ENCODE results near the gene BSND.

Gene BSND

DNA sequence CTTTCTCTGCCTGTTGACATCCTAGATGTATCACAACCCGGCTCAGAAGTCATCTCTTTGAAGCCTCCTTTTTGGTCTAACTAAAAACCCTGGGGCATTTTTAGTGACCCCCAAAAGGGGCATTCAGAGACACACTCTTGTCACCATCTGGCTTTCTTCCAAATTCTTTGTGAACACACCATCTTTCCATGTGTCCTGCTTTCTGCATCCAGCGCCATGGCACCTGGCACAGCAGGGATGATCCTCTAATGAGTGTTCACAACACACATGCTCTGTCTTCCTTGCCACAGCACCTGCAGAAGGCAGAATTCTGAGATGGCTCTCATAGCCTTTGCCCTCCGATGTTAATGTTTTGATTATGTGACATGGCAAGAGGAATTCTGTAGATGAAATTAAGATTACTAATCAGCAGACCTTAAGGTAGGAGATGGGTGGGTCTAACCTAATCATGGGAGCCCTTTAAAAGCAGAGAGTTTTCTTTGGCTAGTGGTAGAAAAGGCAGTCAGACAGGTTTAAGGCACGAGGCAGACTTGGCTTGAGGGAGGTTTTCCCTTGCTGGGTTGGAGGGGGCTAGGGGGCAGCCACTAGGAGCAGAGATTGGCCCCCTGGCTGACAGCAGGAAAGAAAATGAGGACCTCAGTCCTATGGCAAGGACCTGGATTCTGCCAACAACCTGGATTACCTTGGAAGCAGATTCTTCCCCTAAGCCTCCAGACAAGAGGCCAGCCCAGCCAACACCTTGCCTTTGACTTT lies 23.2 kb upstream of the BSND start:
- no peak for DNase-seq (ENCODE audit: low read depth)

DNA sequence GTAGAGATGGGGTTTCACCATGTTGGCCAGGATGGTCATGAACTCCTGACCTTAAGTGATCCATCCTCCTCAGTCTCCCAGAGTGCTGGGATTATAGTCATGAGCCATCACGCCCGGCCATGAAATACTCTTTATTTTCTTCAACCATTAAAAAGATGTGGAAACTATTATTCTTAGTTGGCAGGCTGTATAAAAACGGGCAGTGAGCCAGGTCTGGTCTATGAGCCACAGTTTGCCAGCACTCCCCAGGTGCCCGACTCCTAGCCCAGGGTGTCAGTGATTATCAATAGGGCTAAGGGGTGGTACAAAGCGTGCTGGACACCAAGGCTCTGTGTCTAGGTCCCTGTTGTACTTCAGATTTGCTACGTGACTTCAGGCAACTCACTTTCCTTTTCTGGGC lies 22.0 kb upstream of the BSND start:
- DNase-seq (ENCODE audit: low read depth) = no peak

DNA sequence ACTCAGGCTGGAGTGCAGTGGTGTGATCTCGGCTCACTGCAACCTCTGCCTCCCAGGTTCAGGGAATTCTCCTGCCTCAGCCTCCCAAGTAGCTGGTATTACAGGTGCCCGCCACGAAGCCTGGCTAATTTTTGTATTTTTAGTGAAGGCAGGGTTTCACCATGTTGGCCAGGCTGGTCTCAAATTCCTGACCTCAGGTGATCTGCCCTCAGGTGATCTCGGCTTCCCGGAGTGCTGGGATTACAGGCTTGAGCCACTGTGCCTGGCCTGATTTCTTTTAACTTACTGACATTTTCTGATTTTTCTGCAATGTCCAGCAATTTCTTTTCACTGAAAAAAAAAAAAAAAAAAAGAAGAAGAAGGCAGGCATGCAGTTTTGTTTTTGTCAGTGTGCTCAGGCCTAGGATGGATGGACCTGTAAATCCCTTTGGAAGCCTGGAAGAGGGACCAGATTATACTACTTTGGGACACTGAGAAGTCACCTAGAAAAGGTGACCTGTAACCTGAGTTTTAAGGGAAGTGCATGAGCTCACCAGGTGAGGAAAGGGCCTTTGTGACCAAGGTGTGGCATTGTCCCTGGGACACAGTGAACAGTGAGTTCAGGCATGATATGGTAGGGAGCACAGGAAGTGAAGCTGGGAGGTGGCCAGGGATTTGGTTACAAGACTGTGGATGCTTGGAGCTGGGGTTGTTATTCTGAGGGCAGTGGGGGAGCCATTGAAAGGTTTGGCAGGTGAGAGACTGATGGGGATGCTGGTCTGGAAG lies 21.0 kb upstream of the BSND start:
- DNase-seq (ENCODE audit: low read depth) = no peak

DNA sequence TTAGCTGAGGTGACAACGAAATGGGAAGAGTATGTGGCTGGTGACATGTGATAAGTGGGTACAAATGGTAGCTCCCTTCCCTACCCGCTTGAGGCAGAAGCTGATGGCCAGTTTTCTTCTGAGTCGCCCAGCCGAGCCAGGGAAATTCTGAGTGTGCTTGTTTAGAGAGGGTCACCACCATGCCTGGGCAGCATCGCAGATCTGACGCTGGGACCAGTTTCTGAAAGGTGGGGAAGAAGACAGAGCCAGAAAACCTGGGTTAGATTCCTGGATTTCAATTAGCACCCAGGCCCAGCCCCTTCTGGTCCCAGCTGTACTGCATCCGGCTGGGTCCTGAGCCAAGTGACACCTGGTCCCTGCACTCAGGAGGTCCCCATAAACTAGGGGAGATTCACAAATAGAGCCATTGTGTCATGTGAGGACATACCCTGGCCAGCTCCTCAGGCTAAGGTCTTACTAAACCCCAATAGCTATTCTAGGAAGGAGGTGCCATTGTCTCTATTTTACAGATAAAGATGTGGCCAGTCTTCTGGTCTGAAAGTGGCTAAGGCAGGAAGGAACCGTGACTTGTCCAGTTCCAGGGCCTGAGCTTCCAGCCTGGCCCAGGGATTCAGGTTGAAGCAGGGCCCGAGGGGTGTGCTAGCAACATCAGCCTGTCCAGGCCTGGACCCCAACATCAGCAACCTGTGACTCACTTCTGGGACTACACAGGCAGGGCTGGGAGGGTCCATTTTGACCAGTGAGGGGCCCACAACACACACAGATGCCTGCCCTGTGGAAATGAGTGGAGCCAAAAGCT lies 20.0 kb upstream of the BSND start:
- no peak for DNase-seq (ENCODE audit: low read depth)

DNA sequence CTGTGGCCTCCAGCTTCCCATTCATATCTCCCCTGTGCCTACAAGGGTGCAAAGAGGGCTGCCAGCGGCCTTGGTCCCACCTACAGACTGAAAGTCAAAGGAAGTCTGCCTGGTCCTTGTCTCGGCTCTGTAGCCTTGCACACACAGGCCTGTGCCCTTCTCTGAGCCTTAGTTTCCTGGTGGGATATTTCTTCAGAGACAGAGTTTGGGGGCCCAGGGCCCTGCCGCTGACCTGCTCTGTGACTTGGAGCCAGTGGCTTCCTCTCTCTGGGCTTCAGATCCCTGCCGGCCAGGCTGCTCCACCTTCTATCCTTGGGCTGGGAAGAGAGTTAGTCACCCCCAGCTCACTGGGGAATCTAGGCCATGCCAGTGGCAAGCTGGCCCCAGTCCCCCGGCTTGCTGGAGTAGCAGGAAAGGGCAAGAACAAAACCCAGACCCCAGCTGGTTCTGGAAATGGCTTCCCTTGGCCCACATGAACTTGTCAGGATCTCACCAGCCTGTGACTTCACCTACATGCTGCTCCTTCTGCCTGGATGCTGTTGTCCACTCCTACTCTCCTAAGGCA lies 19.3 kb upstream of the BSND start:
- DNase-seq (ENCODE audit: low read depth) = no peak

DNA sequence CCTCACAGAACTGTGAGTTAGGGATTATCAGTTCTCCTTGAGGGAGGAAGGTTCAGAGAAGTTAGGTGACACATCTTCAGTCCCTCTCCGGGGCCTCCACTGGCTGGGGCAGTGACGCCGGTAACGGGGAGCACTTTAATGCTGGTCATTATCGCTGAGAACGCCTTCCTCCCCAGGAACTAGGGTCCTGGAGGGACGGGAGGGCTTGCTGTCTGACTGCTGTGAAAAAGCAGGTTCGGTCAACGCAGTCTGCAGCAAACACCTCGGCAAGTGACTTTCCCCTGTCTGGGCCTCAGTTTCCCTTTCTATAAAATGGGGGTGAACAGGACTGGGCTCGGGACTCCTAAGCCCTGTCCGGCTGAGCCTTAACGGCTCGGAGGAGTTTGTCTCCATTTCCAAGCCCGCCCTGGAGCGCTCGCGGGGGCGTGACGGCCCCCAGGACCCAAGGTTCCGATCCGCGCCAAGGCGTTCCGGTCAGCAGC lies 18.6 kb upstream of the BSND start:
- DNase-seq (ENCODE audit: low read depth) = no peak

DNA sequence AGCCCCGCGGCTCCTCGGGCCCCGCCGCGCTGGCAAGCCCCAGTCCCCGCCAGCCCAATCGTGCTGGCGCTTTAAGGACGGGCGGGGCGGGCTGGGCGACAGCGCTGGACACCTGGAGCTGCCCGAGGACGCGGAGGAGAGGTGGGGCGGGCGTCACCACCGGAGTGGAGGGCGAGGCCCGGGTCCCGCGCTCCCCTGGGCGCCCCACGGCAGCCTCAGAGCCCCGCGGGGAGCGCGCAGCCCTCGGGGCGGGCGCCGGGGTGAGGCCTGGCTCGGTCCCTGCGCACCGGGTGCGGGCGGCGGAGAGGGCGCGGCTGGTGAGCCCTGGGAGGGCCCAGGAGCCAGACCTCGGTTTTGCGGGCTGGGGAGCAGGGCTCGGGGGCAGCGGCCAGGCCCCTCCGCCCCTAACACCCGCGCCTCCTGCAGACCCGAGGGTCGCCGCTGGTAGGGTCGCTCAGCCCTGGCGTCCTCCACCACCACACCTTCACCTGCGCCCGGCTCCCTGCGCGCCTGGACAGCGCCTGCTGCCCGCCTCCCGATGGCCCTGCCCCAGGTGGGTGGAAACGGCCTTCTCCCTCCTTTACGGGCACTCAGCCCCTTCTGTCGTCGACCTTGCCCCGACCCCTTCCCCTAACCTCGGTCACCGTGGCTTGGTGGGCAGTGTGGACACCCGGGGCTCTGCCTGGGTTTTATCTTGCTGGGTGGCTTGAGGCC lies 18.0 kb upstream of the BSND start, which contains the start of gene TMEM61:
Gene TMEM61, plus strand, starts transcription at position 101 of the 714 bp plus-strand sequence. Its CDS starts 438 bp downstream, at position 539.
- DNase-seq (ENCODE audit: low read depth) = no peak

DNA sequence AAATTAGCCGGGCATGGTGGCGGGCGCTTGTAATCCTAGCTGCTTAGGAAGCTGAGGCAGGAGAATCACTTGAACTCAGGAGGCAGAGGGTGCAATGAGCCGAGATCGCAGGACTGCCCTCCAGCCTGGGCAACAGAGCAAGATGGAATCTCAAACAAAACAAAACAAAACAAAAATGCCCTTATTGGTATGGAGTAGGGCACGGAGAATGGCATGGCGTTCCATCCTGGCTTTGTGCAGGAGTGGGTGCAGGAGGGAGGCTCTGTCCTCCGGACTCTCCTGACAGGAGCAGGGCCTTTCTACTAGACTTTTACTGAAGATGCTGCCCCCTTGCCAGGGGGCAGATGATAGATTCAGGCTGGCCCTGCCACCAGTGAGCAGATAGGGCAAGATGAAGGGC lies 17.3 kb upstream of the BSND start:
- DNase-seq (ENCODE audit: low read depth) = no peak

DNA sequence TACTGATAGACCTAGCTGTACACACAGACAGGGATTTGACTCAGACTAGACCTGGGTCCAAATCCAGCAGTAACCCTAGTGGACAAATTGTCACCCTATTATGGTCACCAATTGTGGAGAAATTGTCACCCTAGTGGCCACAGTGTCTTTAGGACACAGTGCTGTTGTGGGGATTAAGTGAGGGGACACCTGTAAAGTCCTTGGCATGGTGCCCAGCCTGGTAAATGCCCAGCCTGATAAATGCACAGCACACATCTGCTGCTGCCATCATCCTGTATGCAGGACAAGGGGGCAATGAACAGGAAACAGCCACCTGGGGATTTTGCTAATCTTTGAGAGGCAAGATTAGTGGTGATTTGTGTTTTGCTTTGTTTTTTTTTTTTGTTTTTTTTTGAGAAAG lies 16.0 kb upstream of the BSND start:
- no peak for DNase-seq (ENCODE audit: low read depth)

DNA sequence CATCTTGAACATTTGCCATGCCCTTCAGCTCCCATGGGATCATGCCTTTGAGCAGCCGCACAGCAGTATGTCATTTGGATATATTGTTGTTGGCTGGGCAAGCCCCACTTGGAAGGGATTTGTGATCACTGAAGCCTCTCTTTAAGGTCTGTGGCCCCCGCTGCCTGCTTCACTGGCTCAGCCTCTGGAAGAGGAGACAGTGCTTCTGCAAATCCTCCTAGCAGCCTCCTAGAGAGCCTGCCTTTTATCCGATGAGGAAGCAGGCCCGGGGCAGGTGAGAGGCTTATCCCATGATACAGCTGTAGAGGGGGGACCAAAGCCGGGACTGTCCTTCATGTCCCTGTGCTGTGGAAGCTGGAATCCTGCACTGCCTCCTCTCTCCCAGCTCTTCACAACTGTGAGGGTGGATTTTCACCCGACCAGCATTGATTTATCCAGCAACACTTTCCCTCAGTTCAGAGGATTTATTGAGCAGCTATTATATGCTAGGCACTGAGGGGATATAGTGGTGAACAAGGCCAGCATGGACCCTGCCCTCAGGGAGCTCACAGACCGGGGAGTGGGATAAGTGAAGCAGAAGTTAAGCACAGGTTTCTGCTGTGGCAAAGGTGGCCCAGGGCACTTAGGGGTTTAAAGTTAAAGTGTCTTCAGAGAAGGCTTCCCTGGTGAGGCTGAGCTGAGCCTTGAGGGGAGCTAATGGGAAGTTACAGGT lies 14.4 kb upstream of the BSND start:
- DNase-seq (ENCODE audit: low read depth) = no peak

DNA sequence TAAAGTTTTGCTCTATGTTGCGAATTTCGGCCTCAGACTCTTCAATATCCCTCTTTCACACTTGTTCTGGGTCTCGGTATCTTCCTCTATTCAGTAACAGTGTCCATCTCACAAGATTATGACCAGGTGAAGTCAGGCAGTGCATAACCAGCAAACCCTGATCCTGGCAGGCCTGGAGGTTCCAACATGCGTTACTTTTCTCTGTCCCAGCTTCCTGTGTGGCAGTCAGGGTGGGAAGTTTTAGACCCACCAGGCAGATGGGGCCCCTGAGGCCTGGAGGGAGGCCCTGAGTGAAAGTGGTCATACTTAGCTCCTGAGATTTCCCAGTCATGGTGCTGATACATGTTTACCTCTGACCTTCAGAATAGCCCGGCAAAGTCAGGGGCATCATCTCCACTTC lies 13.2 kb upstream of the BSND start:
- no peak for DNase-seq (ENCODE audit: low read depth)

DNA sequence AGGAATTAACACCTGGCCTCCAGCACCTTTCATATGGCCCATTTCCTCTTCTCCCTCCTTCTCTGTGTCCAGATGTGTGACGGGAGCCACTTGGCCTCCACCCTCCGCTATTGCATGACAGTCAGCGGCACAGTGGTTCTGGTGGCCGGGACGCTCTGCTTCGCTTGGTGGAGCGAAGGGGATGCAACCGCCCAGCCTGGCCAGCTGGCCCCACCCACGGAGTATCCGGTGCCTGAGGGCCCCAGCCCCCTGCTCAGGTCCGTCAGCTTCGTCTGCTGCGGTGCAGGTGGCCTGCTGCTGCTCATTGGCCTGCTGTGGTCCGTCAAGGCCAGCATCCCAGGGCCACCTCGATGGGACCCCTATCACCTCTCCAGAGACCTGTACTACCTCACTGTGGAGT lies 12.7 kb upstream of the BSND start:
- DNase-seq (ENCODE audit: low read depth) = no peak

DNA sequence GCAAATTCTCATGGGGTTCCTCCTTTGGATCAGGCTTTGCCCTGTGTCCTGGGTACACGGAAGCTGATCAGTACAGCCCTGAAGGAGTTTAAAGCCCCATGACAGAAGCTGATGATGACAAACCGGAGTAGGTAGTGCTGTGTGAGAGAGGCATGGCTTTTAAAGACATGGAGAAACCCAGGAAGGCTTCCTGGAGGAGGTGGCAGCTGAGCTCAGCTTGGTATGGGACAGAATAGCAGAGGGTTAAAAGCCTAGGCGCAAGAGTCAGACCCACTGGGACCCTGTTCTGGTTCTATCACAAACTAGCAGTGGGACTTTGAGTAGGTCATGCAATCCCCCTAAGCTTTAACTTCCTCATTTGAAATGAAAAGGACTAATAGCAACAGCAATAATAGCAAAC lies 12.2 kb upstream of the BSND start:
- DNase-seq (ENCODE audit: low read depth) = no peak

DNA sequence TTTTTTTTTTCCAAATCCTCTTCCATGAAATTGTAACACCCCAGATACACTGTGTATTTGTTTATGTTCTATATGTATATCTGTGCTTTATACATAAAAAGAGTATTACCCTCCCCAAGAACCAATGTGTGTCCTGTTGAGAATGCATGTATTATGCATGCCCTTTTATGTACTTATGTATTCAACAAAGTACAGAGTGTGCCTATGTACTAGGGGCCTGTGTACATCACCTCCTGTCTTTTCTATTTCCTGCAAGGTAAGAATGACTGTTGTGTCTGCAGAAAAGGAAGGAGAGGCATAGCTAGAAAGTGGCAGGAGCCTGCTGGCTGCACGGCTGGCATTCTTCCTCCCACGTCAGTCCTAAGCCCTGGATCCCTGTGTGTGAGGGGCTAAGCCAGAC lies 11.3 kb upstream of the BSND start:
- DNase-seq (ENCODE audit: low read depth) = no peak

DNA sequence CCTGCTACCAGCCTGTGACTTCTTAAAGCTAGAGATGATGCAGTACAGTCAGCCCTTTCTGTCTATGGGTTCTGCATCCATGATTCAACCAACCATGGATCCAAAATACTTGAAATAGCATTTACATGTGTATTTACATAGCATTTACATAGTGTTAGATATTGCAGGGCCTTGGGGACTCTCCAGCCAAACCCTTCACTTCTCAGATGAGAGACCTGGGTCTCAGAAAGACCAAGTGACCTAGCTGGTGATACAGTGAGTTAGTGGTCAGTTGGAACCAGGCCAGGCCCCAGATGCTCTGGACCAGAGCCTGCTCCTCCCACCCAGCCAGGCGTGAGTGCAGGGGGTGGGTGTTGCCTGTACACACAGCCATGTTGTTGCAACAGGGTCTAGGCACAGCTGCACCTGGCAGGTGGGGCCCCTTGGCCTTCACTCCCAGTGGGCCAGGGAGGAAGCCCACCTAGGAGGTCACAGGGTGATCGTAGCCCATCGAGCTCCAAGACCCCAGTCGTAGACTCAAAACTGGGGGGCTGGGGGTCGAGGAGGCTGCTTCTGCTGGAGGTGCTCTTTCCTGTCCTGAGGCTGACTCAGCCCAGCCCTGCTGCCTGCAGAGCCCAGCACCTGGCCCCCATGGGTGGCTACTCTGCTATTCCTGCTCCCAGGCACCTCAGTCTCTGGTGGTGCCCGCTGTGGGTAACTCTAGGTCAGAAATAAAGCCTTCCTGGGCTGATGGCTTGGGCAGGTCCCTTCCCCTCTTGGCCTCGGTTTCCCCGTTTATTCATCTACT lies 10.6 kb upstream of the BSND start:
- no peak for DNase-seq (ENCODE audit: low read depth)

DNA sequence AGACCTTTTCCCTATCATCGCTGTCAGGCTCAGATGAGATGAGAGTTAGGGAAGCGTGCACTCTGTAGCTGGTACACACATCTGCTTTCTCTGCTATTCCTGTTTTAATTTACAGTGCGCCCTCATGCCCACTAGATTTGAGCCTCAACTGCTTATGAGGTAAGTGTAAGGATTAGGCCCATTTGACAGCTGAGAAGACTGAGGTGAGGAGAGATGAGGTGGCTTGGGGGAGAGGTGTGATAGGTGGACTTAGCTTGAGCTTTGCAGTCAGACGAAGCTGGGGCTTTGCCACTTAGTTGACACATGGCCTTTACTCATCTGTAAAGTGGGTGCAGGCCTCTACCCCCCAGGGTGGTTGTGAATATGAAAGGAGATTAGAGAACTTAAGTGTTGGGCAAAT lies 9.8 kb upstream of the BSND start:
- DNase-seq (ENCODE audit: low read depth) = no peak

DNA sequence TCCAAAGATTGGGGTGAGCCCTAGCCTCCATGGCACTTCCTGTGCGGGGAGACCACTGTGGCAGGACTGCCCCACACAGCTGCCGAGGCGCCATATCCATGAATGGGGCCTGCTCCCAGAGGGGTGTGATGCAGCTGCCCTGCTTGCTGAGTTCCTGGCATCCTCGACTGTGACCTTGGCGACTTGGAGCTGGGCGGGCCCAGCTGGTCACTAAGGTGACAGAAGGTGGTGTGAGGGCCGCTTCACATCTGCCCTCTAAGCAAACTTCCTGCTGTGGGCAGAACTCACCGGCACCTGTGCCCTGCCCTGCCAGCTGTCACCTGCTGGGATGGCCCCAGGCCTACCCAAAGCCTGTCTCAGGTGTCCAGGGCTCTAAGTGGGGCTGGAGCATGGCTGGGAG lies 9.3 kb upstream of the BSND start:
- no peak for DNase-seq (ENCODE audit: low read depth)

DNA sequence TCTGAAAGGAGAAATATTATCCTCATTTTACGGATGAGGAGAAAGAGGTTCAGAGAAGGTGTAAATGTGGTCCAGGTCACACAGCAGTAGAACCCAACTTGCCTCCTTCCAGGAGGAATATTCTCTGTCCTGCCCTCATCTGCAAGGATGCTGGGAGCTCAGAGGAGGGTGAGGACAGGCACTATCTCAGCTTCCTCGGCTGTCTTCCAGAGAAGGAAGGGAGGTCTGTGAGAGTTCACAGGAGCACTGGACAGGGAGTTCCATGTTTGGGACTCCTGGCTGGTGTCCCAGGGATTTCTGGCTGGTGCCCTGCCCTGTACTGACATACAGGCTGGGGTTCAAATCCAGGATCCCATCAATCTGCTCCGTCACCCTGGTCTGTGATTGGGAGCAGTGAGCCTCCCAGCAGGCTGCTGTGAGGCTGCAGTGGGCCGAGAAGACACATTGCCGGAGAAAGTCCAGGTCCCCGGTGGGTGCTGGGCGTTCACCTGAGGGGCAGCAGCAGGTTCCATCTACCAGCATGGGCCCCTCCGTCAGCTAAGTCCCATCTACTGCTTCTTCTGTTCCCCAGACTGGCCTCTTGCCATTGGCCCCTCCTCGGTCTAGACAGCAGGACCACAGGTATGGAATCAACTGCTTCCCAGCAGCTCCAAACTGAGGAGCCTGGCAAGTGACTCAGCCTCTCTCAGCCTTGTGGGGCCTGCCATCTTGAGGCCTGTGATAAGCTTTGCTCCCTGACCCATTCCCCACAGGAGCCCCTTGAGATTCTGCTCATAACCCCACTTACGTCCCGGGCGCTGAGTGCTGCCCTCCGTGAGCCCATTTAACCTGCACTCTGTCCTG lies 8.5 kb upstream of the BSND start:
- no peak for DNase-seq (ENCODE audit: low read depth)

DNA sequence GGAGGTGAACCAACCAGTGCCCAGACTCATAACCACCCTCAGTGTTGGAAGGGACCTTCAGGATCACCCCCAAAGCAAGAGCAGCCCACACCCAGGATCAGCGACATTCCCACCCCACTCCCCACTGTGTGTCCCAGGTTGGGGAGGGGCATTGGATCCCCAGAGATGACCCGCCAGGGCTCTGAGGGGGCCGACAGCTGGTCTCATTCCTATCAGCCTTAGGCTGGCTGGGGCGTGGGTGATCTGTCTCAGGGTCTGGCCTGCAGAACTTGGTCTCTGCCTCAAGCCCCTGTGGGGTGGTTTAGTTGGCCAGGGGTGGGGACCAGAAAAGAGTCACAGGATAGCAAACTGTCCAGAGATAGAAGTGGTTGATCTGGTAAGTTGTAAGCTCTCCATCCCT lies 7.8 kb upstream of the BSND start:
- DNase-seq (ENCODE audit: low read depth) = no peak
